Eye (tissue), 1 donor: Measurements from ENCODE around the gene TAF1C.
"Not testable (repeated sequence)": the region's sequence is repeated elsewhere in the genome, so short reads cannot be mapped to it uniquely, and the experiment has no call there.

ENCODE experiments used
- DNase-seq: peaks from one replicate; pipeline ENCODE4 v3.0.0-alpha.2; 2015

The TAF1C gene, protein sequence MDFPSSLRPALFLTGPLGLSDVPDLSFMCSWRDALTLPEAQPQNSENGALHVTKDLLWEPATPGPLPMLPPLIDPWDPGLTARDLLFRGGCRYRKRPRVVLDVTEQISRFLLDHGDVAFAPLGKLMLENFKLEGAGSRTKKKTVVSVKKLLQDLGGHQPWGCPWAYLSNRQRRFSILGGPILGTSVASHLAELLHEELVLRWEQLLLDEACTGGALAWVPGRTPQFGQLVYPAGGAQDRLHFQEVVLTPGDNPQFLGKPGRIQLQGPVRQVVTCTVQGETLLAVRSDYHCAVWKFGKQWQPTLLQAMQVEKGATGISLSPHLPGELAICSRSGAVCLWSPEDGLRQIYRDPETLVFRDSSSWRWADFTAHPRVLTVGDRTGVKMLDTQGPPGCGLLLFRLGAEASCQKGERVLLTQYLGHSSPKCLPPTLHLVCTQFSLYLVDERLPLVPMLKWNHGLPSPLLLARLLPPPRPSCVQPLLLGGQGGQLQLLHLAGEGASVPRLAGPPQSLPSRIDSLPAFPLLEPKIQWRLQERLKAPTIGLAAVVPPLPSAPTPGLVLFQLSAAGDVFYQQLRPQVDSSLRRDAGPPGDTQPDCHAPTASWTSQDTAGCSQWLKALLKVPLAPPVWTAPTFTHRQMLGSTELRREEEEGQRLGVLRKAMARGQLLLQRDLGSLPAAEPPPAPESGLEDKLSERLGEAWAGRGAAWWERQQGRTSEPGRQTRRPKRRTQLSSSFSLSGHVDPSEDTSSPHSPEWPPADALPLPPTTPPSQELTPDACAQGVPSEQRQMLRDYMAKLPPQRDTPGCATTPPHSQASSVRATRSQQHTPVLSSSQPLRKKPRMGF

DNA sequence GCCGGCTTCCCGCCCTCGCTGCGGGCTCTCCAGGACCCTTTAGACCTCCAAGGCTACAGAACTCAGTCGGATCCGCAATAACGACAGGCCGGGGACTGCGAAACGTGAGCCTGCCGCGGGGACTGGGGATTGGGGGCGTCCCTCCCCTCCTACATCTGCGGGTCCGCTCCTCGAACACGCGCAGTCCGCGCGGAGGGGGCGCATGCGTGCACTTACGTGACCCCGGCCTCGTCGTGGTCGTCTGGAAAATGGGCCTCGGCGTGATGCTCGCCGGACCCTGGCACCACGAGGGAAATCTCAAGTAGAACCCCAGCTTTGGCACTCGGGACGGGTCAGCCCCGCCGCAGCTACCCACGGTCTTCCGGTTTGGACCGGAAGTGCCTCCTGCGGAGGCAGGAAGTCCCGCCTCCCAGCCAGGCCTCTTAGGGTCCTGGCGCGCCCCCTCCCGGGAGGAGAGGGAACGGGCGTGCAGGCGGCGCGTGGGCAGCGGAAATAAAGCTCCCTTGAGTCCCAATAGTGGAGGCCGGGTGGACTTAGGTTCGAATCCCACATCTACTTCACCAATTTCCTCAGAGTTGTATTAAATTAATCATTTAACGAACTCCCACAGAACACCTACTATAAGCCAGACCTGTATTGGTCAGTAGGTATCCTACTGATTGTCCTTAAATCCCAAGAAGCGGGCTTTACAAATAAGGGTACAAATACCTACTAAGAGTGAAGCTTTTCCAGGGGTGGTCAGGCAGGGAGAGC lies at the start of gene TAF1C:
Gene TAF1C (minus strand): TSS at position 373 of the 753 bp plus-strand sequence. CDS start 2,069 bp downstream, outside the sequence.
- peak; percentile 98 for DNase-seq

DNA sequence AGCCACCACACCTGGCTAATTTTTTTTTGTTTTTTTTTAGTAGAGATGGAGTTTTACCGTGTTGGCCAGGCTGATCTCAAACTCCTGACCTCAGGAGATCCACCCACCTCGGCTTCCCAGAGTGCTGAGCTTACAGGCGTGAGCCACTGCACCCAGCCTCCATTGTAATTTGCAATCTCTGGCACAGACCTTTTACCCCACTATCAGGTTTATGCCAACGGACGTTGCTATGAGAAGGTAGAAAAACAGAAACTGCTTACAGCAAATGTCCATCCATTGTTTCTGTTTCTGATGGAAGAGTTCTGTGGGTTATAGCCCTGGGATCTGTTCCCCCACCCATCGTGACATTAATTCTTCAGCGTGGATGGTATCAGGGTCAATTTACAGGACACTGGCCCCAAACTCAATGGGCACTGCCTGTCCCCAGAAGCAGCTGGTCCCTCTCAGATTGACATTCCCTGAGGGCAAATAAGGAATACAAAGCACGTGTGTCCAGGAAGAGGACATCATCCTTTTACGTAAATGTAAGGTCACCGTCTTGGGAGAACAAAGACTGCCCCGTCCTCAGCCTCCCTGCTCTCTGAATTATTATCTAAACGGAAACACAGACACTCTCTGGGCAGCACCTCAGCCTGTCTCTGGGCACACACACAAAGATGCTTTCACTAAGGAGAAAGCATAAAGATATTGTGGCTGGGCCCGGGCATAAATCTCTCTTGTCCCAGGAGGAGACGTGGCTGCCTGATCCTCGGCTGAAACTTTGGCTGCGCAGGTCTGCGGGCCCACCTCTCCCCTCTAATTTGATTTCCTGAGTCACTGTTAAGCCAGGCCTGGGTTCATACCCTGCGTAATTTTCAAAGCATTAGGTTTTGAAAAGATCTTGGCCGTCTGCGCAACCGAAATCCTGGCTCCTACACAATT lies 47.7 kb upstream of the TAF1C start:
- DNase-seq, result peak; percentile 42

GRCh38 chr16:84233748-84234147 lies 46.9 kb upstream of the TAF1C start:
- no peak for DNase-seq

GRCh38 chr16:84232969-84233368 lies 46.1 kb upstream of the TAF1C start:
- DNase-seq, result no peak

DNA sequence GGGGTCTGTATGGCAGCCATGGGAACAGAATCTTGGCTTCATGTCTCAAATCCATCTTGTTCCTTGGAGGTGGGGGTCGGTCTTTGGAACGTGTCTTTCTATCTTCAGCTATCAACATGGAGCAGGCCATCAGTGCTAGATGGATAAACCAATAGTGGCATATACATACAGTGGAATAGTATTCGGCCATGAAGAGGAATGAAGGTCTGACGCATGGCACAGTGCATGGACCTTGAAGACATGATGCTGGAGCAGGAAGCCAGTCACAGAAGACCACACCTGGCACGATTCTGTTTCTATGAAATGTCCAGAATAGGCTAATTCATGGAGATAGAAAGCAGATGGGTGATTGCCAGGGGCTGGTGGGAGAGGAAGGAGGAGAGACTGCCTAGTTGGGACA lies 45.2 kb upstream of the TAF1C start:
- DNase-seq, result no peak

- DNase-seq, result no peak
Measured at GRCh38 chr16:84229471-84229870, 42.6 kb upstream of the TAF1C start.

- DNase-seq, result peak; percentile 70
Measured at GRCh38 chr16:84228256-84228838, 41.5 kb upstream of the TAF1C start.

DNA sequence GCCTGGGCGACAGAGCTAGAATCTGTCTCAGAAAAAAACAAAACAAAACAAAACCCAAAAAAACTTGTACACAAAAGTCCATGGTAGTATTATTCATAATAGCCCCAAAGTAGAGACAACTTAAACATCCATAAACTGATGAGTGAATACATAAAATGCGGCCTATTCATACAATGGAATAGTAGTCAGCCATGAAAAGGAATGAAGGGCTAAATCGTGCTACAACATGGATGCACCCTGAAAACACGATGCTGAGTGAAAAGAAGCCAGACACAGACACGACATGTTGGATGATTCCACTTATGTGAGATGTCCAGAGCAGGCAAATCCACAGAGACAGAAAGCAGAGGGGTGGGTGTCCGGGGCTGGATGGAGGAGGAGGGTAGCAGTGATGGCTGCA lies 40.7 kb upstream of the TAF1C start:
- no peak for DNase-seq

- no peak for DNase-seq
Measured at GRCh38 chr16:84226026-84226425, 39.2 kb upstream of the TAF1C start.

DNA sequence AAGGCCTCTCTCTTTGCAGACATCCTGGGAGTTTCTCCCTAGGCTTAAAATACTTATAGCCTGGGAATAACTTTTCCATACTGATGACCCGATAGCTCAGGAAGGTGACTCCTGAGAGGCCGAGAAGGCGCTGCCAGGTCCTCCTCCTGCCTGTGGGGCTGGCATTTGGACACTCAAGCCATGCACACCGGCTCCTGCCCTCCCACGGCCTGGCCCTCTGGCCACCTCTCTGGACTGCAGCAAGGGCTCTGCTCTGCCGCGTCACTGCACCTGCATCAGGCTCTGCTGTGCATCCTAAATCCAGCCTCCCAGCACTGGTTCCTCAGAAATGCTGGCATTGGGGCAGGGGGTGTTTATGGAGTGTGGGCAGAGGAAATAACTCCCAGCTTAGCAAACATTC lies 38.7 kb upstream of the TAF1C start:
- DNase-seq, result no peak

- no peak for DNase-seq
Measured at GRCh38 chr16:84225126-84225525, 38.3 kb upstream of the TAF1C start.

GRCh38 chr16:84224554-84224953 lies 37.7 kb upstream of the TAF1C start:
- DNase-seq, result no peak

- no peak for DNase-seq
Measured at GRCh38 chr16:84223456-84223855, 36.6 kb upstream of the TAF1C start.

GRCh38 chr16:84220851-84221250 lies 34.0 kb upstream of the TAF1C start:
- DNase-seq, result no peak

DNA sequence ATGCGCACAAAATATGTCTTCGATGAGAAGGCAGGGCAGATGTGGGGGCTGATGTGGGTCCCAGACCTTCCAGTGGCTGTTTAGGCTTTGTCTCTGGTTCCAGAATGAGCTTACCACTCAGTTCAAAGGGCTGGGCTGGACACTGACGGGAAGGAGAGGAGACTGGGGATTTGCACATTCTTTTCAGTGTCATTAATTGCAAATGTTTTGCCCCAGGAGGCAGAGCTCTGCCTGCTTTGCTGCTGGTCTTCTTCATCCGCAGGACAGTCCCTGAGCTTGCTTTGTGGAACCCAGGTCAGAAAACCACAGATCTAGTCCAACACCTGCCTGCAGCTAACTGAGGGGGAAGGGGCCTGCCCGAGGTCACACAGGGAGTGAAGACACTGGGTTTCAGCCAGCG lies 32.1 kb upstream of the TAF1C start:
- no peak for DNase-seq

- DNase-seq, result peak; percentile 24
Measured at GRCh38 chr16:84218176-84218823, 31.4 kb upstream of the TAF1C start.

DNA sequence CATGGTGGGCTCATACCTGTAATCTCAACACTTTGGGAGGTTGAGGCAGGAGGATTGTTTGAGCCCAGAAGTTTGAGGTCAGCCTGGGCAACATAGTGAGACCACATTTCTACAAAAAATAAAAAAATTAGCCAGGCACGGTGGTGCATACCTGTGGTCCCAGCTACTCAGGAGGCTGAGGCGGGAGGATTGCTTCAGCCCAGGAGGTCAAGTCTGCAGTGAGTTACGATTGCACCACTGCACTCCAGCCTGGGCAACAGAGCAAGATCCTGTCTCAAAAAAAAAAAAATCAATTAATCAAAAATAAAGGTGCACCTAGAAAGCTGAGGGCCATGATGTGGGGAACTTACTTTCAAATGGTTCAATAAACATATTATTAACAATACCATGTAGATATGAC lies 29.3 kb upstream of the TAF1C start:
- not testable (repeated sequence) for DNase-seq

DNA sequence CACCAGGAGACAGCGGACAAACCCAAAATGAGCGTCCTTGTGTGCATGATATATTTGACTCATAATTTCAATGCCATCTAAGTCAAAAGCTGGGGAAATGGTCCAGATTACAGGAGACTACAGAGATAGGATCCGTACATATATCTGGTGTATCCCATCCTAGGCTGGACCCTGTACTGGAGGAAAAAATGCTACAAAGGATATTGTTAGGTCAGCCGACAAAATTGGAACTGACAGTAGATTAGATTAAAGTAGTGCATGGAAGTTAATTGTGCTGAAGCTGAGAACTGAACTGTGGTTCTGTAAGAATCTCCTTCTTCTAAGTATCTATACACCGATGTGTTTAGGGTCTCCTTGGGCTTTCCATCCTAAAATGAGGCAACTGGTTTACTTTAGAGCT lies 28.7 kb upstream of the TAF1C start:
- peak; percentile 47 for DNase-seq

DNA sequence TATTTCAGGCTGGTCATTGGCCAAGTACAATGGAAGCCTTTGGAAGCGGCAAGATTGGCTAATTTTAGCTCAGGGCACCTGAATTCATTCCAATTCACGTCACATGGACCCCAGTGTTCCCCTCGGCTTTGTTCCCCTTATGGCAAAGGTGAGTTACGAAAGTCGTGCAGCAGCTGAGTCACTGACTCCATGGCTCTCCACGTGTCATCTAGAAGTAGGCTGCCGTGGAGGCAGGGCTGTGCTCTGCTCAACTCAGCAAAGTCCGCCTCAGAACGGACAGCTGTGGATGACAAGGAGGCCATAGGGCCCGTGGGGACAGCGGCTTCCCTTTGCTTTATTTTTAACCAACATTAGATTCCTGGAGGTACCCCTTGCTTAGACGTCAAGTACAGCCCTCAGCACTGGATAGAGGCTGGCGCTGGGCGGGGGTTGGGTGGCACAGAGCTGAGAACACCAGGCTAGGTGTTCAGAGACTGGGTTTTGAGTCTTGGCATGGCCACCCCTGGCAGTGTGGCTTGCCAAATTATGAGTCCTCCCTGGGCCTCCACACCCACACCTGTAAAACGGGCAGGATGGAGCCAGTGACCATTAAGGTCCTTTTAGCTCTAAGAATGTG lies 27.7 kb upstream of the TAF1C start:
- DNase-seq, result no peak

GRCh38 chr16:84212631-84213030 lies 25.8 kb upstream of the TAF1C start:
- no peak for DNase-seq

DNA sequence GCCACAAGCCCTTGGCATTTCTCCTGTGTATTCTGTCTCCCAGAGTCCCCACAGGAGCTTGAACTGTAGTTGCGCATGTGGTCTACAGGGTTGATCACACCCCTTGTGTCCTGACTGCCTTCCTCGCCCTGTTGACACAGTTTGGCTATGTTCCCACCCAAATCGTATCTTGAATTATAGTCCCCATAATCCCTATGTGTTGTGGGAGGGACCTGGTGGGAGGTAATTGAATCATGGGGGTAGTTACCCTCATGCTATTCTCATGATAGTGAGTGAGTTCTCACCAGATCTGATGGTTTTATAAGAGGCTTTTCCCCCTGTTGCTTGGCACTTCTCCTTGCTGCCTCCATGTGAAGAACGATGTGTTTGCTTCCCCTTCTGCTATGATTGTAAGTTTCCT lies 25.3 kb upstream of the TAF1C start:
- no peak for DNase-seq
